ENCODE measurements around the gene NUAK1.

DNA sequence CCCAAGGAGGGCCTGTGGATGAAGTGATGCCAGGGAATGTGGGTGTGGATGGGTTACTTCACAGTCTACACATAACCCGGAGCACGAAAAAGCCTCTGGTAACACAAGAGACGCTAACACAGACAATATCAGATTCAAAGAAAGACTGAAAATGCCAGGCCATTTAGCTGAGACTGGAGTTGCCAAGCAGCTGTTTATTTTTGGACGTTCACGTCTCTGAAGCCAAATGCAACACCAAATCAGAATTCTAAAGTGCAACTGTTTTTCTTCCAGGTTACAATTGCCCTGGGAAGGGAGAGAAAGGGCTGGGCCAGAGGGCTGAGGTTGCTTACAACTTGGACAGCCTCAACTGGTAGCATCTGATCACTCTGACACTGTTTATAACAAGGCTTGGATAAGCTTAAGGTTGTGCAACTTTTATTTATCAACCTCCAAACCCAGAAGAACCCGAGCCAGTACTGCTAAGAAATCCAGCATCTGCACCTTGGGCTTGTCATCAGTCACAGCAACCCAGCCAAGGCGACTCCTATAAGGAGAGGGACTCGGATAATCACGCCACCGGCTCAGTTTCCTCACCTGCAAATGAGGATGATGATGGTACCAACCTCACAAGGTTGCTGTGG, 24.8 kb downstream of the NUAK1 start:
- TF ChIP-seq CTCF (conservative IDR thresholded peaks at IDR 0.05; ENCODE audit: low read depth, low read length) (no peak), EZH2 (IDR thresholded peaks at IDR 0.05; ENCODE audit: borderline replicate concordance, low read depth, low read length, poor library complexity, severe bottlenecking) (no peak)
